ENCODE data around the gene TTC16. TPM values are rescaled to one million over a fixed set of nuclear protein-coding genes. Genes with fewer than 3 reads are reported as not detected.

The TTC16 gene
- total RNA-seq, 6 experiments from 2014 or later = 0.05 to 0.12 TPM; not detected in 4

- intact Hi-C loops (cut with DNase I) = no loop called here
- DNase-seq = no peak
- H3K36me3 ChIP-seq = no peaks in the 10 kb centered on the region
- WGBS (ENCODE audit: insufficient coverage, low coverage, low lambda C conversion rate, missing lambda C conversion rate) = 80% methylated on average over 2 of the region's 5 CpGs
- no peak overlapping the region for H3K27ac ChIP-seq
- H3K4me1 ChIP-seq = no peaks in the 10 kb centered on the region
- no peak for ATAC-seq
- no peak for TF ChIP-seq POLR2A (IDR thresholded peaks at IDR 0.05)
- no peak for TF ChIP-seq CTCF (IDR thresholded peaks at IDR 0.05)
- no peaks in the 10 kb centered on the region for H3K27me3 ChIP-seq
- no peak overlapping the region for H3K4me3 ChIP-seq
- H3K9me3 ChIP-seq = no peaks in the 10 kb centered on the region
These were observed 17.5 kb upstream of the TTC16 start for GRCh38 chr9:127698386-127698785.

- H3K27ac ChIP-seq = peak overlapping the region; percentile 47 to 63 (median 61)
- intact Hi-C loops (cut with DNase I) = no loop called here
- 9% methylated on average over 31 of the region's 41 CpGs for WGBS (ENCODE audit: insufficient coverage, low coverage, low lambda C conversion rate, missing lambda C conversion rate)
- no peaks in the 10 kb centered on the region for H3K9me3 ChIP-seq
- TF ChIP-seq POLR2A (IDR thresholded peaks at IDR 0.05) (peak; percentile 39), CTCF (IDR thresholded peaks at IDR 0.05) (peak in 1 of 4 donors; percentile 12)
- no peaks in the 10 kb centered on the region for H3K27me3 ChIP-seq
- no peaks in the 10 kb centered on the region for H3K4me1 ChIP-seq
- H3K4me3 ChIP-seq = peak overlapping the region in 2 of 3 donors; percentile 34 to 42
- ATAC-seq (peak; percentile 98 to 99 (median 99)), DNase-seq (peak; percentile 92 to 96 (median 92))
- no peaks in the 10 kb centered on the region for H3K36me3 ChIP-seq
These were observed 16.8 kb upstream of the TTC16 start for GRCh38 chr9:127698985-127699670.

- DNase-seq = no peak
- no peak for ATAC-seq
- WGBS (ENCODE audit: insufficient coverage, low coverage, low lambda C conversion rate, missing lambda C conversion rate) = 94% methylated on average over 2 of the region's 2 CpGs
- H3K27me3 ChIP-seq = no peaks in the 10 kb centered on the region
- no peak overlapping the region for H3K27ac ChIP-seq
- TF ChIP-seq POLR2A (IDR thresholded peaks at IDR 0.05) = no peak
- no peak for TF ChIP-seq CTCF (IDR thresholded peaks at IDR 0.05)
- no peak overlapping the region for H3K4me3 ChIP-seq
- intact Hi-C loops (cut with DNase I) = no loop called here
- H3K36me3 ChIP-seq = no peaks in the 10 kb centered on the region
- no peaks in the 10 kb centered on the region for H3K9me3 ChIP-seq
- H3K4me1 ChIP-seq = no peaks in the 10 kb centered on the region
These were observed 15.7 kb upstream of the TTC16 start for GRCh38 chr9:127700140-127700539.

- intact Hi-C loops (cut with DNase I) = no loop called here
- TF ChIP-seq POLR2A (IDR thresholded peaks at IDR 0.05) (no peak), CTCF (IDR thresholded peaks at IDR 0.05) (no peak)
- no peak overlapping the region for H3K27ac ChIP-seq
- no peaks in the 10 kb centered on the region for H3K9me3 ChIP-seq
- DNase-seq (no peak), ATAC-seq (no peak)
- H3K36me3 ChIP-seq = no peaks in the 10 kb centered on the region
- WGBS (ENCODE audit: insufficient coverage, low coverage, low lambda C conversion rate, missing lambda C conversion rate) = 69% methylated on average over 5 of the region's 5 CpGs
- no peak overlapping the region for H3K4me3 ChIP-seq
- no peaks in the 10 kb centered on the region for H3K27me3 ChIP-seq
- no peaks in the 10 kb centered on the region for H3K4me1 ChIP-seq
These were observed 15.2 kb upstream of the TTC16 start for GRCh38 chr9:127700594-127701255.
